Measurements from ENCODE around the gene SPRR2F. TPM values are rescaled to one million over a fixed set of nuclear protein-coding genes. Genes with fewer than 3 reads are reported as not detected.

SPRR2F gene
- total RNA-seq, 1 experiment from 2014 or later, result not detected

GRCh38 chr1:153155541-153155940 lies 42.2 kb upstream of the SPRR2F start:
- Histone ChIP-seq H3K9ac (ENCODE audit: low read length) (no peak overlapping the region), H3K4me3 (replicated peaks in 1 of 2; ENCODE audit: low read depth in 1 of 2, low read length in 2 of 2) (no peak overlapping the region), H3K4me2 (ENCODE audit: low read length) (no peak overlapping the region), H3K27ac (ENCODE audit: low read depth, low read length) (no peak overlapping the region), H3K27me3 (ENCODE audit: insufficient read depth, low read length) (peaks cover 49% of the 10 kb centered on the region), H2AFZ (ENCODE audit: low read depth, low read length, poor library complexity, severe bottlenecking) (no peak overlapping the region), H3K36me3 (ENCODE audit: control insufficient read depth in 1 of 2, insufficient read depth in 2 of 2, low read length in 2 of 2) (no peaks in the 10 kb centered on the region), H3K4me1 (ENCODE audit: control insufficient read depth in 1 of 2, insufficient read depth in 2 of 2, low read length in 2 of 2) (no peaks in the 10 kb centered on the region), H3K79me2 (ENCODE audit: insufficient read depth, low read length) (no peaks in the 10 kb centered on the region), H4K20me1 (ENCODE audit: insufficient read depth) (no peaks in the 10 kb centered on the region), H3K9me3 (ENCODE audit: control insufficient read depth in 1 of 2, insufficient read depth in 1 of 2, low read depth in 1 of 2, low read length in 2 of 2) (no peaks in the 10 kb centered on the region), H3K9me2 (ENCODE audit: insufficient read depth) (no peaks in the 10 kb centered on the region)
- DNase-seq (ENCODE audit: low read depth, low spot score) (no peak), ATAC-seq (no peak)
- BruUV-seq (replicated peaks), result no TSS peak
- intact Hi-C loops (cut with micrococcal nuclease), result no loop called here
- ChIA-PET CTCF (no interaction called here), RAD21 (ENCODE audit: low non-redundant PET in 1 of 2, low total read pairs in 2 of 2, uncharacterized antibody in 2 of 2, unreplicated experiment in 2 of 2) (no interaction called here), POLR2A (no interaction called here)
- no peak for TF ChIP-seq ATF3 (IDR thresholded peaks at IDR 0.05)
- no peak for TF ChIP-seq CEBPB (IDR thresholded peaks at IDR 0.05; ENCODE audit: low read depth)

DNA sequence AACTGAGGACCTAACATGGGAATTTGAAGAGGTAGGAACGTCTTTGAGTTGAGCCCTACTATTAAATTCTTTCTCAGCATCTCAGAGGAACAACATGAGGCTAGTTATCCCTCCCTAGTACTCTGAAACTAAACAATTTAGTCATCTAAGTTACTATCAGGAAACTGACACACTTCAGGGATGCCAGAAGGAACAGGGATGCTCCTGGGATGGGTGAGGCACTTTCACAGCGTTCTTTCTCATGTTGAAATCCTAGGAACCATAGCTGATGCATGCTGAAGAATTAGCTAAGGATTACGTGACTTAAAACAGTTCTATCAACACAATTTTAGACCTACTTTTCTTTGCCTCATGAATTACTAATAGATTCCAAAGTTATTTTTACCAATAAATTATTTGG lies 39.2 kb upstream of the SPRR2F start:
- no peaks in the 10 kb centered on the region for H3K9me3 ChIP-seq (ENCODE audit: control insufficient read depth in 1 of 2, insufficient read depth in 1 of 2, low read depth in 1 of 2, low read length in 2 of 2)
- no peaks in the 10 kb centered on the region for H3K9me2 ChIP-seq (ENCODE audit: insufficient read depth)
- peaks cover 61% of the 10 kb centered on the region for H3K27me3 ChIP-seq (ENCODE audit: insufficient read depth, low read length)
- CTCF ChIA-PET, result no interaction called here
- no peaks in the 10 kb centered on the region for H4K20me1 ChIP-seq (ENCODE audit: insufficient read depth)
- POLR2A ChIA-PET, result no interaction called here
- H2AFZ ChIP-seq (ENCODE audit: low read depth, low read length, poor library complexity, severe bottlenecking), result no peak overlapping the region
- intact Hi-C loops (cut with micrococcal nuclease), result no loop called here
- H3K9ac ChIP-seq (ENCODE audit: low read length), result no peak overlapping the region
- BruUV-seq (replicated peaks), result no TSS peak
- no peaks in the 10 kb centered on the region for H3K79me2 ChIP-seq (ENCODE audit: insufficient read depth, low read length)
- H3K27ac ChIP-seq (ENCODE audit: low read depth, low read length), result no peak overlapping the region
- RAD21 ChIA-PET (ENCODE audit: low non-redundant PET in 1 of 2, low total read pairs in 2 of 2, uncharacterized antibody in 2 of 2, unreplicated experiment in 2 of 2), result no interaction called here
- no peaks in the 10 kb centered on the region for H3K36me3 ChIP-seq (ENCODE audit: control insufficient read depth in 1 of 2, insufficient read depth in 2 of 2, low read length in 2 of 2)
- no peak for TF ChIP-seq CBX3 (IDR thresholded peaks at IDR 0.05; ENCODE audit: low read depth)
- TF ChIP-seq SIN3A (IDR thresholded peaks at IDR 0.05; ENCODE audit: low read depth), result no peak
- no peaks in the 10 kb centered on the region for H3K4me1 ChIP-seq (ENCODE audit: control insufficient read depth in 1 of 2, insufficient read depth in 2 of 2, low read length in 2 of 2)
- DNase-seq (ENCODE audit: low read depth, low spot score) (no peak), ATAC-seq (no peak)
- H3K4me2 ChIP-seq (ENCODE audit: low read length), result no peak overlapping the region
- no peak overlapping the region for H3K4me3 ChIP-seq (replicated peaks in 1 of 2; ENCODE audit: low read depth in 1 of 2, low read length in 2 of 2)

- RAD21 ChIA-PET (ENCODE audit: low non-redundant PET in 1 of 2, low total read pairs in 2 of 2, uncharacterized antibody in 2 of 2, unreplicated experiment in 2 of 2), result no interaction called here
- no peak within 1 kb of the TSS for H2AFZ ChIP-seq (ENCODE audit: low read depth, low read length, poor library complexity, severe bottlenecking)
- TF ChIP-seq ATF3 (IDR thresholded peaks at IDR 0.05) (no peak), EZH2phosphoT487 (IDR thresholded peaks at IDR 0.05; ENCODE audit: borderline replicate concordance) (no peak), POLR2AphosphoS5 (IDR thresholded peaks at IDR 0.05; ENCODE audit: low read depth, low read length) (no peak), JUND (IDR thresholded peaks at IDR 0.05) (no peak), YY1 (IDR thresholded peaks at IDR 0.05; ENCODE audit: extremely low read depth, insufficient replicate concordance, low read depth, low read length) (no peak), CBX3 (IDR thresholded peaks at IDR 0.05; ENCODE audit: low read depth) (no peak)
- TF ChIP-seq, protein P1, sequence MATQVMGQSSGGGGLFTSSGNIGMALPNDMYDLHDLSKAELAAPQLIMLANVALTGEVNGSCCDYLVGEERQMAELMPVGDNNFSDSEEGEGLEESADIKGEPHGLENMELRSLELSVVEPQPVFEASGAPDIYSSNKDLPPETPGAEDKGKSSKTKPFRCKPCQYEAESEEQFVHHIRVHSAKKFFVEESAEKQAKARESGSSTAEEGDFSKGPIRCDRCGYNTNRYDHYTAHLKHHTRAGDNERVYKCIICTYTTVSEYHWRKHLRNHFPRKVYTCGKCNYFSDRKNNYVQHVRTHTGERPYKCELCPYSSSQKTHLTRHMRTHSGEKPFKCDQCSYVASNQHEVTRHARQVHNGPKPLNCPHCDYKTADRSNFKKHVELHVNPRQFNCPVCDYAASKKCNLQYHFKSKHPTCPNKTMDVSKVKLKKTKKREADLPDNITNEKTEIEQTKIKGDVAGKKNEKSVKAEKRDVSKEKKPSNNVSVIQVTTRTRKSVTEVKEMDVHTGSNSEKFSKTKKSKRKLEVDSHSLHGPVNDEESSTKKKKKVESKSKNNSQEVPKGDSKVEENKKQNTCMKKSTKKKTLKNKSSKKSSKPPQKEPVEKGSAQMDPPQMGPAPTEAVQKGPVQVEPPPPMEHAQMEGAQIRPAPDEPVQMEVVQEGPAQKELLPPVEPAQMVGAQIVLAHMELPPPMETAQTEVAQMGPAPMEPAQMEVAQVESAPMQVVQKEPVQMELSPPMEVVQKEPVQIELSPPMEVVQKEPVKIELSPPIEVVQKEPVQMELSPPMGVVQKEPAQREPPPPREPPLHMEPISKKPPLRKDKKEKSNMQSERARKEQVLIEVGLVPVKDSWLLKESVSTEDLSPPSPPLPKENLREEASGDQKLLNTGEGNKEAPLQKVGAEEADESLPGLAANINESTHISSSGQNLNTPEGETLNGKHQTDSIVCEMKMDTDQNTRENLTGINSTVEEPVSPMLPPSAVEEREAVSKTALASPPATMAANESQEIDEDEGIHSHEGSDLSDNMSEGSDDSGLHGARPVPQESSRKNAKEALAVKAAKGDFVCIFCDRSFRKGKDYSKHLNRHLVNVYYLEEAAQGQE (IDR thresholded peaks at IDR 0.05; ENCODE audit: low read depth), result no peak
Observed at GRCh38 chr1:153150846-153151245, 37.5 kb upstream of the SPRR2F start, which contains the start of gene SPRR2G. SPRR2G (minus strand) TSS chr1:153150890; CDS start chr1:153150110, 780 bp downstream.

More at GRCh38 chr1:153150846-153151245, 37.5 kb upstream of the SPRR2F start, which contains the start of gene SPRR2G:
- Histone ChIP-seq H3K9me3 (ENCODE audit: control insufficient read depth in 1 of 2, insufficient read depth in 1 of 2, low read depth in 1 of 2, low read length in 2 of 2) (no peaks in the 10 kb centered on the region), H3K9ac (ENCODE audit: low read length) (no peak within 1 kb of the TSS), H3K36me3 (ENCODE audit: control insufficient read depth in 1 of 2, insufficient read depth in 2 of 2, low read length in 2 of 2) (no peaks in the 10 kb centered on the region), H3K27ac (ENCODE audit: low read depth, low read length) (no peak within 1 kb of the TSS), H3K4me2 (ENCODE audit: low read length) (no peak within 1 kb of the TSS), H4K20me1 (ENCODE audit: insufficient read depth) (no peaks in the 10 kb centered on the region), H3K9me2 (ENCODE audit: insufficient read depth) (no peaks in the 10 kb centered on the region), H3K4me1 (ENCODE audit: control insufficient read depth in 1 of 2, insufficient read depth in 2 of 2, low read length in 2 of 2) (no peaks in the 10 kb centered on the region), H3K79me2 (ENCODE audit: insufficient read depth, low read length) (no peaks in the 10 kb centered on the region), H3K4me3 (replicated peaks in 1 of 2; ENCODE audit: low read depth in 1 of 2, low read length in 2 of 2) (no peak within 1 kb of the TSS), H3K27me3 (ENCODE audit: insufficient read depth, low read length) (peaks cover 64% of the 10 kb centered on the region)
- POLR2A ChIA-PET, result no interaction called here
- CTCF ChIA-PET, result no interaction called here
- DNase-seq (ENCODE audit: low read depth, low spot score) (no peak), ATAC-seq (no peak)
- intact Hi-C loops (cut with micrococcal nuclease), result no loop called here
- no TSS peak for BruUV-seq (replicated peaks)
